GM12891 (cell line): ENCODE results near the gene PHF21A.

Experiments used
- PAX5 ChIP-seq: IDR thresholded peaks from 2 replicates; pipeline ENCODE4 v1.6.1; 2011; ENCODE audit warnings: low read length, moderate library complexity, mild to moderate bottlenecking; ENCODE audit not compliant: insufficient read depth, severe bottlenecking
- POLR2A ChIP-seq: IDR thresholded peaks from 2 replicates; pipeline ENCODE4 v1.6.1; 2011; ENCODE audit warnings: low read depth, low read length, control low read depth
- POLR2AphosphoS5 ChIP-seq: IDR thresholded peaks from 2 replicates; pipeline ENCODE4 v1.6.1; 2011; ENCODE audit warnings: low read depth, low read length, control low read depth
- POU2F2 ChIP-seq: IDR thresholded peaks from 2 replicates; pipeline ENCODE4 v1.6.1; 2011; ENCODE audit warnings: low read depth, mild to moderate bottlenecking, control low read depth, low read length, moderate library complexity
- SPI1 ChIP-seq: IDR thresholded peaks from 2 replicates; pipeline ENCODE4 v1.6.1; 2011; ENCODE audit warnings: low read depth, low read length, control low read depth
- TAF1 ChIP-seq: IDR thresholded peaks from 2 replicates; pipeline ENCODE4 v1.6.1; 2011; ENCODE audit warnings: low read depth, low read length, control low read depth

DNA sequence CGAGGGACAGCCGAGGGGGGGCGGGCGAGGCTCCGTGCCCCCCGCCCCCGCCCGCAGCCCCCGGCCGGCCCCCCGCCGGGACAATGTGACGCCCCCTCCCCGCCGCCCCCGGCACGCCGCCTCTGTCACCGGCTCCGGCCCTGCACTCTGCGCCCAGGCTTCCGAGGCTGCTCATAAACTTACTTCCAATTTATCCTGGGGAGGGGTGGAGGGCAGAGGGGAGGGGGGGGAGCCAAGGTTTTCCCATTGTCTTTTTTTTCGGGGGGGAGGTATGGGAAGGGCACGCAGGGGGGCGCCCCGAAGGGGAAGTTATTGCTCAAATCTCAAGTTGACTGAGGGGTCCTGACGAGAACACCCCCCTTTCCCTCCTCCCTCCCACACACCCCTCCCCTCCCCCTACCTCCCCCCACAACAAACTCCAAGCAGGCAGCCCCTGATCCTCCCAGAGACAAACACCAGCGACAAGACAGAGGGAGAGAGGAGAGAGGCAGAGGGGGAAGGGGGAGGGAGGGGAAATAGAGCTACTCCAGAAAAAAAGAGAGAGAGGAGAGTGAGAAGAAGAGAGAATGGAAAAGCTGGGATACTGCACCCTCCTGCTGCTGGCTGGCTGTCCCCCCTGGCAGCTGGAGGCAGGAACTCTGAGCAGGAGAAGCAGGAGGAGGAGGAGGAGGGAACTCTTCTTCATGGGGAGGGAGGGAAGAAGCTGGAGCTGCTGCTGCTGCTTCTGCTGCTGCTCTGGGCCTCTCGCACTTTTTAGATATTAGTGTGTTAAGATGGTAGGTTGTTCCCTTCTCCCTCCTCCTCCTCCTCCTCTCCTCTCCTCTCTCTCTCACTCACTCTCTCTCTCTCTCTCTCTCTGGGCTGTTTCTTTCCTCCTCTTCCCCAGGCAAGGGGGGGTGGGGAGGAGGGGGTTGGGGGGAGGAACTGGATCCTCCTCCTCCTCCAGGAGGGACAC is 631 bp downstream of the PHF21A start:
- TF ChIP-seq POLR2AphosphoS5, result no peak
- no peak for TF ChIP-seq POLR2A
- no peak for TF ChIP-seq POU2F2
- no peak for TF ChIP-seq TAF1
- TF ChIP-seq SPI1, result no peak
- TF ChIP-seq PAX5, result no peak
